Vagina (tissue), 2 donors: Measurements from ENCODE around the gene LRRC49. TPM values are rescaled to one million over a fixed set of nuclear protein-coding genes. Genes with fewer than 3 reads are reported as not detected.

Experiments used
- DNase-seq, 2 donors: peaks; one replicate each; pipeline ENCODE4 v3.0.0-alpha.2; 2017; ENCODE audit errors: extremely low spot score in 2 of 2
- H3K27ac ChIP-seq: fragments of 200-600 bp; sonication (generic); one replicate; pipeline ENCODE4 v1.5.1; 2019
- H3K27me3 ChIP-seq: fragments of 200-600 bp; sonication (generic); one replicate; pipeline ENCODE4 v1.5.1; 2019
- H3K36me3 ChIP-seq, 2 donors: fragments of 200-600 bp; sonication (generic); one replicate each; pipeline ENCODE4 v1.5.1; 2017 to 2019
- H3K4me1 ChIP-seq: fragments of 200-600 bp; sonication (generic); one replicate; pipeline ENCODE4 v1.5.1; 2019
- H3K4me3 ChIP-seq, 2 donors: fragments of 200-600 bp; sonication (generic); 1 replicate in 1 of 2; 2 replicates in 1 of 2; pipeline ENCODE4 v1.5.1; 2016 to 2019
- H3K9me3 ChIP-seq: fragments of 200-600 bp; sonication (generic); one replicate; pipeline ENCODE4 v1.5.1; 2019
- POLR2A ChIP-seq, 2 donors: fragments of 450-650 bp; IDR thresholded peaks; one replicate each; pipeline ENCODE4 v1.6.1; 2017; ENCODE audit warnings: antibody characterized with exemption in 2 of 2, mild to moderate bottlenecking in 2 of 2, moderate library complexity in 2 of 2
- POLR2AphosphoS5 ChIP-seq, 2 donors: sonication (generic); formaldehyde crosslinking; IDR thresholded peaks; one replicate each; pipeline ENCODE4 v1.9.0; 2017; ENCODE audit warnings: antibody characterized with exemption in 2 of 2, mild to moderate bottlenecking in 2 of 2, low read depth in 1 of 2; ENCODE audit not compliant: insufficient read depth in 1 of 2
- intact Hi-C: fragments of 100-400 bp; cut with DNase I; formaldehyde crosslinking; loops from one replicate; pipeline ENCODE4 v1.15.1; 2023
- total RNA-seq: library from RNA; depleted of rRNA; stranded (reverse); fragments of >200 nt; gene quantifications from one replicate; pipeline ENCODE4 v1.2.3, GENCODE V29; 2016
- TF ChIP-seq, protein P1 (sequence below), 3 experiments: fragments of 450-650 bp in 2 of 3; fragments of 200-600 bp in 1 of 3; sonication (generic) in 1 of 3; IDR thresholded peaks; one replicate each; pipeline ENCODE4 v1.5.1; 2017 to 2019; ENCODE audit warnings: antibody characterized with exemption in 3 of 3, mild to moderate bottlenecking in 2 of 3, moderate library complexity in 2 of 3

The LRRC49 gene
- total RNA-seq, 1 donor from 2014 or later = 8.8 TPM

GRCh38 chr15:70853318-70853972 is 39.2 kb upstream of the LRRC49 start:
- H3K36me3 ChIP-seq = peaks cover 0 to 5% of the 10 kb centered on the region in 2 donors
- TF ChIP-seq, protein P1, sequence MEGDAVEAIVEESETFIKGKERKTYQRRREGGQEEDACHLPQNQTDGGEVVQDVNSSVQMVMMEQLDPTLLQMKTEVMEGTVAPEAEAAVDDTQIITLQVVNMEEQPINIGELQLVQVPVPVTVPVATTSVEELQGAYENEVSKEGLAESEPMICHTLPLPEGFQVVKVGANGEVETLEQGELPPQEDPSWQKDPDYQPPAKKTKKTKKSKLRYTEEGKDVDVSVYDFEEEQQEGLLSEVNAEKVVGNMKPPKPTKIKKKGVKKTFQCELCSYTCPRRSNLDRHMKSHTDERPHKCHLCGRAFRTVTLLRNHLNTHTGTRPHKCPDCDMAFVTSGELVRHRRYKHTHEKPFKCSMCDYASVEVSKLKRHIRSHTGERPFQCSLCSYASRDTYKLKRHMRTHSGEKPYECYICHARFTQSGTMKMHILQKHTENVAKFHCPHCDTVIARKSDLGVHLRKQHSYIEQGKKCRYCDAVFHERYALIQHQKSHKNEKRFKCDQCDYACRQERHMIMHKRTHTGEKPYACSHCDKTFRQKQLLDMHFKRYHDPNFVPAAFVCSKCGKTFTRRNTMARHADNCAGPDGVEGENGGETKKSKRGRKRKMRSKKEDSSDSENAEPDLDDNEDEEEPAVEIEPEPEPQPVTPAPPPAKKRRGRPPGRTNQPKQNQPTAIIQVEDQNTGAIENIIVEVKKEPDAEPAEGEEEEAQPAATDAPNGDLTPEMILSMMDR (IDR thresholded peaks at IDR 0.05) = no peak
- TF ChIP-seq POLR2AphosphoS5 (IDR thresholded peaks at IDR 0.05; ENCODE audit: insufficient read depth in 1 of 2, low read depth in 1 of 2) = peak in 1 of 2 donors; percentile 63
- intact Hi-C loops = no loop called here
- peak overlapping the region; percentile 60 to 95 for H3K4me3 ChIP-seq
- H3K9me3 ChIP-seq = no peaks in the 10 kb centered on the region
- no peaks in the 10 kb centered on the region for H3K27me3 ChIP-seq
- H3K4me1 ChIP-seq = peaks cover 29% of the 10 kb centered on the region
- H3K27ac ChIP-seq = peak overlapping the region; percentile 92
- DNase-seq = no peak

DNA sequence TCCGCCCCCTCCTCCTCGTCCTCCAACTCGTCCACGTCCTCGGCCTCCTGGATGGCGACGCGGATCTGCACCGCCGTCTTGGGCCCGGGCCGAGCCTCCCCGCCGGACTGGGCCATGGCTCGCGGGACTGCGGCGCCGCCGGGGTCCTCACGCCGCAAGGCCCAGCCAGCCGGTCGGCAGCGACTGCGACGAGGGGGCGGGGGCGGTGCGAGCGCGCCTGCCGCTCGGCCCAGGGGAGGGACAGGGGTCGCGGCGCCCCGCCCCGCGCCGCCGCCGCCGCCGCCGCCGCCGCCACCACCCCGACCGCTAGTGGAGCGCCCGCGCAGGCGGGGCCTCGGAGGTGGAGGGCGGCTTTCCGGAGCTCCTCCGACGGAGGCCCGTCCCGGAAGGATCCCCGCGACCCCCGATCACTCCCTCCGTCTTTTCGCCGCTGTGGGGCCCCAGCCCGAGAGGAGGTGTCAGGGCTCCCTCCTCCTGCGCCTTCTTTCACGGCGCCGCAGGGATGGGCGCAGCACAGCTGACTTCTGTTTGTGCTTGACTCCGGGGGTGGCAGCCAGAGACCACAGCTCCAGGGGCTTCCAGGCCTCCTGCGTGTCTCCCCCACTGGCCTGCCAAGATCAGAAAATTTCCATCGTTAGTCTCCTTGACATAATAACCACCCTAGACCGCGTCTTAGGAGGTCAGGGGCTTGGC is 38.5 kb upstream of the LRRC49 start, which contains the start of gene LARP6:
LARP6 (minus strand) TSS at position 185 of the 693 bp plus-strand sequence; CDS start at position 116, 69 bp downstream.
- DNase-seq = no peak
- intact Hi-C loops = no loop called here

GRCh38 chr15:70854666-70854976 is 38.0 kb upstream of the LRRC49 start:
- TF ChIP-seq POLR2AphosphoS5 (IDR thresholded peaks at IDR 0.05; ENCODE audit: insufficient read depth in 1 of 2, low read depth in 1 of 2) = no peak
- TF ChIP-seq, protein P1 (IDR thresholded peaks at IDR 0.05) = no peak
- no peak for TF ChIP-seq POLR2A (IDR thresholded peaks at IDR 0.05)
- intact Hi-C loops = no loop called here
- H3K27ac ChIP-seq = peak overlapping the region; percentile 92
- no peaks in the 10 kb centered on the region for H3K9me3 ChIP-seq
- H3K4me3 ChIP-seq = peak overlapping the region; percentile 60 to 95
- peaks cover 0 to 5% of the 10 kb centered on the region in 2 donors for H3K36me3 ChIP-seq
- H3K4me1 ChIP-seq = peaks cover 29% of the 10 kb centered on the region
- H3K27me3 ChIP-seq = no peaks in the 10 kb centered on the region
- no peak for DNase-seq

More for the DNA sequence above, 38.5 kb upstream of the LRRC49 start, which contains the start of gene LARP6:
- H3K4me3 ChIP-seq = peak within 1 kb of the TSS; percentile 60 to 95
- TF ChIP-seq POLR2A (IDR thresholded peaks at IDR 0.05) = peak in 1 of 2 donors; percentile 55
- TF ChIP-seq POLR2AphosphoS5 (IDR thresholded peaks at IDR 0.05; ENCODE audit: insufficient read depth in 1 of 2, low read depth in 1 of 2) = peak in 1 of 2 donors; percentile 85
- TF ChIP-seq, protein P1 (IDR thresholded peaks at IDR 0.05) = no peak
- H3K27ac ChIP-seq = peak within 1 kb of the TSS; percentile 92
- no peaks in the 10 kb centered on the region for H3K27me3 ChIP-seq
- peaks cover 29% of the 10 kb centered on the region for H3K4me1 ChIP-seq
- no peaks in the 10 kb centered on the region for H3K9me3 ChIP-seq
- H3K36me3 ChIP-seq = peaks cover 0 to 5% of the 10 kb centered on the region in 2 donors

DNA sequence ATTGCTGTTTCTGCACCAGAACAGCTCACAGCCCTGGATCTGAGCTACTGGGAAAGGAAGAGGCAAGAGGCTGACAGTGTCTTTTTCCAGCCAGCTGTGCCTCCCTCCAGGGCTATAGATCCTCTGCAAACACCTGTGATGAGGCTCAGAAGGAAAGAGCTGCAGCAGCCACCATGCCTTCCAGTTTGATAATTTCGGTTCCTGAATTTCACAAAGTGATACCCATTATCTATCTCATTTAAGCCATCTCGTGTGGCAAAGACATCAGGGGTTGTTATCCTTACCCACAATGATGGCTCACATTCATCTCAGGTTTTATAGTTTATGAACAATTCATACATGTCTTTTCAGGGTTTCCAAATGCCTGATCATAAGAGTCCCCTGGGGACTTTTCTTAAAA is 36.9 kb upstream of the LRRC49 start:
- Histone ChIP-seq H3K4me1 (peaks cover 29% of the 10 kb centered on the region), H3K9me3 (no peaks in the 10 kb centered on the region), H3K27me3 (no peaks in the 10 kb centered on the region), H3K4me3 (no peak overlapping the region), H3K36me3 (peaks cover 0 to 5% of the 10 kb centered on the region in 2 donors), H3K27ac (peak overlapping the region; percentile 92)
- DNase-seq = no peak
- TF ChIP-seq POLR2A (IDR thresholded peaks at IDR 0.05) = no peak
- TF ChIP-seq POLR2AphosphoS5 (IDR thresholded peaks at IDR 0.05; ENCODE audit: insufficient read depth in 1 of 2, low read depth in 1 of 2) = no peak
- TF ChIP-seq, protein P1 (IDR thresholded peaks at IDR 0.05) = no peak
- intact Hi-C loops = no loop called here
